ENCODE results near the gene NYAP2.

DNA sequence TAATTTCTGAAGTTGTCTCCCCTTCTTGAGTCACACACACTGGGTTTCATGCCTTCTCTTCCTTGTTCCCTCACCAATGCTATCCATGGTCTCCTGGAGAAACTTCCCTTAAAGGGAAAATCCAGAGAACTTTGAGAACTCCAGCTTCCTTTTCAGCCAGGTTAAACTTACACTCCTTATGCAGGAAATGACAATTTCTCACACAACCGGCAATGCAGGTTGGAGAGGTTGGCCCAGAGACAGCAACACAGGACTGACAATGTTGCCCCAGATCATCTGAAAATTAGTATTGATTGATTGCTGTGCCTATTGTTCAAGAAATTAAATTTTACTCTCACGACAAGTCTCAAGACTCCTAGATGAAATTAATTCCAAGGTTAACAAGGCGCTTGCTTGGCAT, 292.2 kb downstream of the NYAP2 start:
- no peak for TF ChIP-seq SMC3 (IDR thresholded peaks at IDR 0.05; ENCODE audit: borderline replicate concordance, low read length)
- TF ChIP-seq, protein P1, sequence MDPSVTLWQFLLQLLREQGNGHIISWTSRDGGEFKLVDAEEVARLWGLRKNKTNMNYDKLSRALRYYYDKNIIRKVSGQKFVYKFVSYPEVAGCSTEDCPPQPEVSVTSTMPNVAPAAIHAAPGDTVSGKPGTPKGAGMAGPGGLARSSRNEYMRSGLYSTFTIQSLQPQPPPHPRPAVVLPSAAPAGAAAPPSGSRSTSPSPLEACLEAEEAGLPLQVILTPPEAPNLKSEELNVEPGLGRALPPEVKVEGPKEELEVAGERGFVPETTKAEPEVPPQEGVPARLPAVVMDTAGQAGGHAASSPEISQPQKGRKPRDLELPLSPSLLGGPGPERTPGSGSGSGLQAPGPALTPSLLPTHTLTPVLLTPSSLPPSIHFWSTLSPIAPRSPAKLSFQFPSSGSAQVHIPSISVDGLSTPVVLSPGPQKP (IDR thresholded peaks at IDR 0.05; ENCODE audit: low read depth, low read length) = no peak
- TF ChIP-seq, protein P2, sequence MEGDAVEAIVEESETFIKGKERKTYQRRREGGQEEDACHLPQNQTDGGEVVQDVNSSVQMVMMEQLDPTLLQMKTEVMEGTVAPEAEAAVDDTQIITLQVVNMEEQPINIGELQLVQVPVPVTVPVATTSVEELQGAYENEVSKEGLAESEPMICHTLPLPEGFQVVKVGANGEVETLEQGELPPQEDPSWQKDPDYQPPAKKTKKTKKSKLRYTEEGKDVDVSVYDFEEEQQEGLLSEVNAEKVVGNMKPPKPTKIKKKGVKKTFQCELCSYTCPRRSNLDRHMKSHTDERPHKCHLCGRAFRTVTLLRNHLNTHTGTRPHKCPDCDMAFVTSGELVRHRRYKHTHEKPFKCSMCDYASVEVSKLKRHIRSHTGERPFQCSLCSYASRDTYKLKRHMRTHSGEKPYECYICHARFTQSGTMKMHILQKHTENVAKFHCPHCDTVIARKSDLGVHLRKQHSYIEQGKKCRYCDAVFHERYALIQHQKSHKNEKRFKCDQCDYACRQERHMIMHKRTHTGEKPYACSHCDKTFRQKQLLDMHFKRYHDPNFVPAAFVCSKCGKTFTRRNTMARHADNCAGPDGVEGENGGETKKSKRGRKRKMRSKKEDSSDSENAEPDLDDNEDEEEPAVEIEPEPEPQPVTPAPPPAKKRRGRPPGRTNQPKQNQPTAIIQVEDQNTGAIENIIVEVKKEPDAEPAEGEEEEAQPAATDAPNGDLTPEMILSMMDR (IDR thresholded peaks at IDR 0.05 in 2 of 3, conservative IDR thresholded peaks at IDR 0.05 in 1 of 3; ENCODE audit: control insufficient read depth in 2 of 3, extremely low read depth in 1 of 3, insufficient read depth in 1 of 3, low read depth in 3 of 3, low read length in 3 of 3) = no peak
- TF ChIP-seq, protein P3, sequence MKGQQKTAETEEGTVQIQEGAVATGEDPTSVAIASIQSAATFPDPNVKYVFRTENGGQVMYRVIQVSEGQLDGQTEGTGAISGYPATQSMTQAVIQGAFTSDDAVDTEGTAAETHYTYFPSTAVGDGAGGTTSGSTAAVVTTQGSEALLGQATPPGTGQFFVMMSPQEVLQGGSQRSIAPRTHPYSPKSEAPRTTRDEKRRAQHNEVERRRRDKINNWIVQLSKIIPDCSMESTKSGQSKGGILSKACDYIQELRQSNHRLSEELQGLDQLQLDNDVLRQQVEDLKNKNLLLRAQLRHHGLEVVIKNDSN (IDR thresholded peaks at IDR 0.05; ENCODE audit: borderline replicate concordance, extremely low read length, insufficient read depth, low read depth, low read length) = no peak
- no peak for TF ChIP-seq EZH2 (IDR thresholded peaks at IDR 0.05; ENCODE audit: borderline replicate concordance, control insufficient read depth, low read depth, low read length)

All from GM12878 (cell line).